K562 (cell line): ENCODE data around the gene ABT1. TPM values are rescaled to one million over a fixed set of nuclear protein-coding genes. Genes with fewer than 3 reads are reported as not detected.

ENCODE experiments used
- CREB3 ChIP-seq: fragments of 450-650 bp; conservative IDR thresholded peaks from 2 replicates; pipeline ENCODE4 v1.6.1; 2016; ENCODE audit warnings: missing genetic modification characterization, low read depth, mild to moderate bottlenecking, missing compliant biosample characterization, moderate library complexity
- E2F6 ChIP-seq, 2 experiments: IDR thresholded peaks; 2 replicates each; pipeline ENCODE4 v1.6.1; 2011; ENCODE audit warnings: borderline replicate concordance in 1 of 2, control low read depth in 1 of 2, low read depth in 1 of 2, low read length in 1 of 2, mild to moderate bottlenecking in 1 of 2, mixed read lengths in 1 of 2, moderate library complexity in 1 of 2; ENCODE audit not compliant: insufficient read depth in 1 of 2, insufficient read length in 1 of 2, poor library complexity in 1 of 2, severe bottlenecking in 1 of 2; ENCODE audit errors: extremely low read depth in 1 of 2
- EGR1 ChIP-seq: fragments of 450-650 bp; conservative IDR thresholded peaks from 2 replicates; pipeline ENCODE4 v1.6.1; 2017; ENCODE audit warnings: mild to moderate bottlenecking
- GABPB1 ChIP-seq: sonication (generic); formaldehyde crosslinking; IDR thresholded peaks from 2 replicates; pipeline ENCODE4 v1.8.0; 2022; ENCODE audit warnings: mild to moderate bottlenecking, missing genetic modification reagents
- KDM5B ChIP-seq: fragments of 200-600 bp; sonication (generic); IDR thresholded peaks from 2 replicates; pipeline ENCODE4 v1.6.1; 2012; ENCODE audit warnings: low read depth, mild to moderate bottlenecking, moderate library complexity, low read length, control low read depth, inconsistent platforms; ENCODE audit not compliant: insufficient replicate concordance
- MYNN ChIP-seq, 2 experiments: sonication (generic); formaldehyde crosslinking in 1 of 2; IDR thresholded peaks; 2 replicates each; pipeline versions ENCODE4 v1.5.0 to v1.6.1; 2016 to 2020; ENCODE audit warnings: antibody characterized with exemption in 1 of 2, missing genetic modification reagents in 1 of 2
- NFATC3 ChIP-seq: fragments of 450-650 bp; IDR thresholded peaks from 2 replicates; pipeline ENCODE4 v1.6.1; 2017; ENCODE audit warnings: mild to moderate bottlenecking
- NFIC ChIP-seq: fragments of 450-650 bp; IDR thresholded peaks from 2 replicates; pipeline ENCODE4 v1.6.1; 2017; ENCODE audit warnings: mild to moderate bottlenecking, inconsistent platforms
- NR2C2 ChIP-seq, 2 experiments: fragments of 200-800 bp in 1 of 2; sonication (Bioruptor generic) in 1 of 2; sonication (generic) in 1 of 2; formaldehyde crosslinking in 1 of 2; IDR thresholded peaks; 2 replicates each; pipeline versions ENCODE4 v1.6.1 to v1.8.0; 2016 to 2022; ENCODE audit warnings: mild to moderate bottlenecking in 1 of 2, missing compliant biosample characterization in 1 of 2, missing genetic modification characterization in 1 of 2, missing genetic modification reagents in 1 of 2
- PYGO2 ChIP-seq: fragments of 450-650 bp; IDR thresholded peaks from 2 replicates; pipeline ENCODE4 v1.6.1; 2016; ENCODE audit warnings: mild to moderate bottlenecking, missing genetic modification characterization, moderate library complexity, missing compliant biosample characterization
- SMAD4 ChIP-seq: fragments of 250-450 bp; sonication (Bioruptor Pico); conservative IDR thresholded peaks from 2 replicates; pipeline ENCODE4 v1.8.0; 2021; ENCODE audit warnings: inconsistent platforms, mild to moderate bottlenecking, moderate library complexity
- WHSC1 ChIP-seq: IDR thresholded peaks from one replicate; pipeline ENCODE4 v1.6.1; 2012; ENCODE audit warnings: low read length, control low read depth, inconsistent platforms
- ZBTB26 ChIP-seq: fragments of 450-650 bp; formaldehyde crosslinking; IDR thresholded peaks from 2 replicates; pipeline ENCODE4 v1.4.0; 2022; ENCODE audit warnings: missing genetic modification characterization
- ZMIZ1 ChIP-seq, 2 experiments: fragments of 150-350 bp in 1 of 2; IDR thresholded peaks; 2 replicates each; pipeline ENCODE4 v1.6.1; 2012 to 2016; ENCODE audit warnings: low read depth in 2 of 2, low read length in 2 of 2, mild to moderate bottlenecking in 1 of 2, moderate library complexity in 1 of 2
- ZNF134 ChIP-seq: fragments of 250-450 bp; sonication (Bioruptor Pico); conservative IDR thresholded peaks from 2 replicates; pipeline ENCODE4 v1.4.0; 2020
- ZNF184 ChIP-seq: sonication (generic); formaldehyde crosslinking; IDR thresholded peaks from 2 replicates; pipeline ENCODE4 v1.5.0; 2020; ENCODE audit warnings: missing genetic modification reagents
- ZNF764 ChIP-seq: fragments of 250-450 bp; sonication (Bioruptor Pico); IDR thresholded peaks from 2 replicates; pipeline ENCODE4 v1.4.0; 2020; ENCODE audit warnings: low read depth, mild to moderate bottlenecking, moderate library complexity
- ZNF780A ChIP-seq: fragments of 250-450 bp; sonication (Bioruptor Pico); IDR thresholded peaks from 2 replicates; pipeline ENCODE4 v1.5.0; 2021; ENCODE audit warnings: mild to moderate bottlenecking
- ZSCAN29 ChIP-seq: fragments of 450-650 bp; IDR thresholded peaks from 2 replicates; pipeline ENCODE4 v1.6.1; 2017
- ZSCAN32 ChIP-seq: fragments of 450-650 bp; formaldehyde crosslinking; IDR thresholded peaks from 2 replicates; pipeline ENCODE4 v1.4.0; 2020; ENCODE audit warnings: mild to moderate bottlenecking, moderate library complexity
- polyA plus RNA-seq, 8 experiments: library from polyadenylated mRNA; depleted of rRNA in 4 of 8; stranded (reverse) in 5 of 8; unstranded in 3 of 8; fragments of >200 nt; fragmentation: Nextera tagmentation in 2 of 8; fragmentation: Illumina TruSeq in 1 of 8; extraction: Ambion mirVana in 2 of 8; extraction: Trizol in 1 of 8; gene quantifications; 2 replicates each; pipeline versions ENCODE4 v1.2.1 to v1.2.3, GENCODE V29; 2011 to 2014; ENCODE audit warnings: inconsistent platforms in 1 of 8, missing spikeins in 1 of 8
- total RNA-seq, 7 experiments: library from RNA; depleted of rRNA in 6 of 7; stranded (reverse); fragments of >200 nt in 6 of 7; fragmentation: Illumina TruSeq in 2 of 7; extraction: Trizol in 2 of 7; gene quantifications; 2 replicates each; pipeline versions ENCODE4 v1.2.1 to v1.2.3, GENCODE V29; 2011 to 2021; ENCODE audit warnings: low replicate concordance in 1 of 7

The ABT1 gene
- total and polyA plus RNA-seq, 9 of the 15 experiments (the other 6 are each of a cell fraction or from before 2014, with no cell fraction given), result 8.8 to 52.7 (median 40.7) TPM

GRCh38 chr6:26576929-26577719, 19.6 kb upstream of the ABT1 start (continued):
- TF ChIP-seq ZBTB26 (CRISPR knock-in tag), result no peak
- TF ChIP-seq EGR1, result peak; percentile 89
- peak; percentile 83 for TF ChIP-seq ZNF764 (CRISPR knock-in tag)
- TF ChIP-seq GABPB1 (CRISPR knock-in tag), result peak; percentile 45; the same call in 1 of the 2 replicates
- TF ChIP-seq ZNF184 (CRISPR knock-in tag), result no peak
- 0 out of 4 replicates have a peak, but pooled peaks of 1 of the 2 experiments have one; percentile 38 for TF ChIP-seq ZMIZ1 (IDR thresholded peaks at IDR 0.05; ENCODE audit: low read depth in 2 of 2, low read length in 2 of 2)
- TF ChIP-seq NFATC3, result peak; percentile 39; the same call in 1 of the 2 replicates
- peak; percentile 20; the same call in 1 of the 2 replicates for TF ChIP-seq PYGO2 (tag)
- TF ChIP-seq E2F6 (IDR thresholded peaks at IDR 0.05; ENCODE audit: borderline replicate concordance in 1 of 2, extremely low read depth in 1 of 2, insufficient read depth in 1 of 2, insufficient read length in 1 of 2, low read depth in 1 of 2, low read length in 1 of 2, poor library complexity in 1 of 2, severe bottlenecking in 1 of 2), result peak in 1 of 2 experiments; percentile 41
- 0 out of 2 replicates have a peak, but pooled peaks have one; percentile 19 for TF ChIP-seq SMAD4 (CRISPR knock-in tag)
- TF ChIP-seq NR2C2 (CRISPR knock-in tag; IDR thresholded peaks at IDR 0.05), result no peak
- TF ChIP-seq NR2C2 (tag; IDR thresholded peaks at IDR 0.05), result 0 out of 2 replicates have a peak, but pooled peaks have one; percentile 13
- no peak for TF ChIP-seq KDM5B
- no peak for TF ChIP-seq WHSC1
- TF ChIP-seq ZSCAN29, result peak; percentile 86
- no peak for TF ChIP-seq ZNF780A (CRISPR knock-in tag)
- no peak for TF ChIP-seq ZSCAN32 (CRISPR knock-in tag)
- TF ChIP-seq CREB3 (tag), result no peak
- no peak for TF ChIP-seq MYNN (IDR thresholded peaks at IDR 0.05)
- TF ChIP-seq MYNN (CRISPR knock-in tag; IDR thresholded peaks at IDR 0.05), result no peak
- TF ChIP-seq ZNF134 (CRISPR knock-in tag), result no peak
- TF ChIP-seq NFIC, result peak; percentile 75
